Measurements from ENCODE around the gene LAPTM5.

GRCh38 chr1:30738040-30738714, 19.4 kb downstream of the LAPTM5 start:
- TF ChIP-seq CTCF (IDR thresholded peaks at IDR 0.05) (no peak), POLR2A (IDR thresholded peaks at IDR 0.05) (no peak)
